ENCODE results near the gene PTPRCAP.

PTPRCAP gene

DNA sequence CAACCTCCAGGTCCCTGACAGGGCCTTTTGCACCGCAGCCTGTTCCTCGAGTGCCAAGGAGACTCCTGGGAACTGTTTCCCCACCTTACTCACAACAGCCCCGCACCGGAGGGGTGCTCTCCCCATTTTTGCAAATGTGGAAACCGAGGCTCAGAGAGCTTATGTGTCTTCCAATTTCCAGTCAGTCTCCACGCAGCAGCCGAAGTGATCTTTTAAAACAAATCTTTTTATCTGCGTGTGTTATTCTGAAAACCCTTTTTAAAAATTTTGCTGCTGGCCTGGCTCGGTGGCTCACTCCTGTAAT lies 32.0 kb upstream of the PTPRCAP start:
- H3K4me3 ChIP-seq (ENCODE audit: control insufficient read depth in 1 of 7, extremely low read depth in 1 of 7, insufficient read depth in 4 of 7, low read depth in 2 of 7, low read length in 6 of 7), result peak overlapping the region; percentile 44 to 88 (median 71)
- H3K27me3 ChIP-seq (replicated peaks in 2 of 5; ENCODE audit: control insufficient read depth in 4 of 5, insufficient read depth in 5 of 5, low read length in 4 of 5), result peaks cover 0 to 2% (median 0%) of the 10 kb centered on the region in 5 experiments
- POLR2A ChIA-PET, result interaction anchor here (1.5 kb wide), 1 partner anchor 32 kb away, joined by 4 read pairs; the partner anchor contains the start of gene PTPRCAP
- WGBS (ENCODE audit: insufficient coverage), result 23% methylated on average over 9 of the region's 9 CpGs
- H3K36me3 ChIP-seq (ENCODE audit: control insufficient read depth in 4 of 4, insufficient read depth in 4 of 4, low read length in 3 of 4), result no peaks in the 10 kb centered on the region
- H3K4me1 ChIP-seq (ENCODE audit: control extremely low read depth in 1 of 4, control insufficient read depth in 4 of 4, insufficient read depth in 4 of 4, low read length in 3 of 4), result peaks cover 3 to 37% (median 25%) of the 10 kb centered on the region in 4 experiments
- H3K27ac ChIP-seq (ENCODE audit: insufficient read depth in 1 of 2, low read depth in 1 of 2, low read length in 2 of 2, poor library complexity in 1 of 2, severe bottlenecking in 2 of 2), result peak overlapping the region; percentile 33 to 68
- no peaks in the 10 kb centered on the region for H3K9me3 ChIP-seq (ENCODE audit: control extremely low read depth in 1 of 5, control insufficient read depth in 4 of 5, insufficient read depth in 2 of 5, low read depth in 1 of 5, low read length in 4 of 5)
- DNase-seq, result no peak
- CTCF ChIA-PET, result interaction anchor here (0.7 to 4.1 kb wide), 6 partner anchors 18 to 89 kb away, joined by 3 to 30 read pairs (median 3); partner anchors contain the start of genes PPP1CA, PTPRCAP and TBC1D10C

DNA sequence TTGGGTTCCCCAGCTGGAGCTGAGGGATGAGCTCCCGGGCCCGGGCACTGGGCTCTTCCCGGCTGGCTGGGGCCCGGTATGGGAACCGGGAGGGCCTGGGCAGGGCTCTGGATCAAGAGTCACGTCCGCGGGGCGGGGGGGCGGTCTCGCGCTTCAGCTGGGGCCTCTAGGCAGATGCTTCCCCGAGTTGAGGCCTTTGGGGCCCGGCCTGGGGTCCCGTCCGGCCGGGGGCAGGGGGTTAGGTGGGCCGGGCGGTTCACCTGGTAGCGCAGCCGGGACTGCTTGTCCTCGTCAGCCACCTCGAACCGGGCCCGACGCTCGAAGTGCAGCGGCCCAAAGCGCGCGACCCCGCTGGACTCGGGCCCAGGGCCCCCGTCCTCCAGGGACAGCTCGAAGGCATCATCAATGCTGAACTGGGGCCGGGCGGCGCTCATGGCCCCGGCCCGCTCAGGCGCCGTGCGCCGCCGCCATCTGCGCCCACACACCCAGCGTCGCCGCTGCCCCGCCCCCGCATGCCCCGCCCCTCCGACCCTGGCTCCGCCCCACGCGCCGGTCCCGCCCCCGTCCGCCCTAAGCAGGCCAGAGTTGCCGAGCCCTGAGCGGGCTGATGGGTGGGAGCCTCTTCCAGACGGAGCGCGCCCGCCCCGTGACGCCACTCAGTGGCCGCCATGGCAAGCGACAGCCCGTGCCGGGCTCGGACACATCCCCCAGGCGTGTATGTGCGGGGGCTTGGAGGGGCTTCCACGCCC lies 31.5 kb upstream of the PTPRCAP start, which contains the start of gene TMEM134:
Gene TMEM134 (minus strand): TSS at position 493 of the 749 bp plus-strand sequence. CDS start 59 bp downstream, at position 434.
- CTCF ChIA-PET, result interaction anchor here (0.6 to 4.1 kb wide), 17 partner anchors 10 to 126 kb away, joined by 3 to 30 read pairs (median 3); partner anchors contain the start of genes PPP1CA, PTPRCAP, RPS6KB2 and TBC1D10C
- WGBS (ENCODE audit: insufficient coverage), result under 1% methylated on average over 75 of the region's 76 CpGs
- Histone ChIP-seq H3K36me3 (ENCODE audit: control insufficient read depth in 4 of 4, insufficient read depth in 4 of 4, low read length in 3 of 4) (no peaks in the 10 kb centered on the region), H3K27ac (ENCODE audit: insufficient read depth in 1 of 2, low read depth in 1 of 2, low read length in 2 of 2, poor library complexity in 1 of 2, severe bottlenecking in 2 of 2) (peak within 1 kb of the TSS; percentile 33 to 68), H3K4me3 (ENCODE audit: control insufficient read depth in 1 of 7, extremely low read depth in 1 of 7, insufficient read depth in 4 of 7, low read depth in 2 of 7, low read length in 6 of 7) (peak within 1 kb of the TSS; percentile 59 to 88 (median 80)), H3K9me3 (ENCODE audit: control extremely low read depth in 1 of 5, control insufficient read depth in 4 of 5, insufficient read depth in 2 of 5, low read depth in 1 of 5, low read length in 4 of 5) (no peaks in the 10 kb centered on the region), H3K4me1 (ENCODE audit: control extremely low read depth in 1 of 4, control insufficient read depth in 4 of 4, insufficient read depth in 4 of 4, low read length in 3 of 4) (peaks cover 3 to 42% (median 29%) of the 10 kb centered on the region in 4 experiments), H3K27me3 (replicated peaks in 2 of 5; ENCODE audit: control insufficient read depth in 4 of 5, insufficient read depth in 5 of 5, low read length in 4 of 5) (no peaks in the 10 kb centered on the region)
- POLR2A ChIA-PET, result interaction anchor here (1.0 to 1.5 kb wide), 3 partner anchors 31 to 68 kb away, joined by 3 to 4 read pairs (median 3); partner anchors contain the start of genes PPP1CA and PTPRCAP
- peak; percentile 93 to 95 (median 94) for DNase-seq

DNA sequence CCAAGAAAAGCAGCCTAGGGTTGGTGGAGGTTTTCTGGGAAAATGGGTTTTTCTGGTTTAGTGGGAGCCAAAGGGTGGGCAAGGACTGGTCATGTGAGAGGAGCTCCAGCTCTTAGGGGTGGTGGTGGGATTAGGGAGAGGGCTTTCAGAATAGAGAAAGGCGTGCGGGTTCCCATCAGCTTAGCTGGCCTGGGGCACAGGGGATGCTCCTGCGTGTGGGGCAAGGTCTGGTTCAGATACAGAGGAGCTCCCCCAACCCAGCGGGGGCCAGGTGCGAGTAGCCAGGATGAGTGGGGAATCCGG lies 30.9 kb upstream of the PTPRCAP start:
- H3K27ac ChIP-seq (ENCODE audit: insufficient read depth in 1 of 2, low read depth in 1 of 2, low read length in 2 of 2, poor library complexity in 1 of 2, severe bottlenecking in 2 of 2), result peak overlapping the region in 1 of 2 experiments; percentile 61
- H3K9me3 ChIP-seq (ENCODE audit: control extremely low read depth in 1 of 5, control insufficient read depth in 4 of 5, insufficient read depth in 2 of 5, low read depth in 1 of 5, low read length in 4 of 5), result no peaks in the 10 kb centered on the region
- H3K36me3 ChIP-seq (ENCODE audit: control insufficient read depth in 4 of 4, insufficient read depth in 4 of 4, low read length in 3 of 4), result peaks cover 0 to under 1% (median 0%) of the 10 kb centered on the region in 4 experiments
- no peak for DNase-seq
- peak overlapping the region; percentile 59 to 88 (median 80) for H3K4me3 ChIP-seq (ENCODE audit: control insufficient read depth in 1 of 7, extremely low read depth in 1 of 7, insufficient read depth in 4 of 7, low read depth in 2 of 7, low read length in 6 of 7)
- no peaks in the 10 kb centered on the region for H3K27me3 ChIP-seq (replicated peaks in 2 of 5; ENCODE audit: control insufficient read depth in 4 of 5, insufficient read depth in 5 of 5, low read length in 4 of 5)
- CTCF ChIA-PET, result interaction anchor here (0.6 to 4.1 kb wide), 14 partner anchors 9 to 126 kb away, joined by 3 to 30 read pairs (median 3); partner anchors contain the start of genes PPP1CA, PTPRCAP, RPS6KB2 and TBC1D10C
- 3% methylated on average over 6 of the region's 6 CpGs for WGBS (ENCODE audit: insufficient coverage)
- peaks cover 3 to 46% (median 32%) of the 10 kb centered on the region in 4 experiments for H3K4me1 ChIP-seq (ENCODE audit: control extremely low read depth in 1 of 4, control insufficient read depth in 4 of 4, insufficient read depth in 4 of 4, low read length in 3 of 4)
- POLR2A ChIA-PET, result interaction anchor here (1.0 to 1.5 kb wide), 4 partner anchors 31 to 67 kb away, joined by 3 to 4 read pairs (median 3); partner anchors contain the start of genes PPP1CA and PTPRCAP

DNA sequence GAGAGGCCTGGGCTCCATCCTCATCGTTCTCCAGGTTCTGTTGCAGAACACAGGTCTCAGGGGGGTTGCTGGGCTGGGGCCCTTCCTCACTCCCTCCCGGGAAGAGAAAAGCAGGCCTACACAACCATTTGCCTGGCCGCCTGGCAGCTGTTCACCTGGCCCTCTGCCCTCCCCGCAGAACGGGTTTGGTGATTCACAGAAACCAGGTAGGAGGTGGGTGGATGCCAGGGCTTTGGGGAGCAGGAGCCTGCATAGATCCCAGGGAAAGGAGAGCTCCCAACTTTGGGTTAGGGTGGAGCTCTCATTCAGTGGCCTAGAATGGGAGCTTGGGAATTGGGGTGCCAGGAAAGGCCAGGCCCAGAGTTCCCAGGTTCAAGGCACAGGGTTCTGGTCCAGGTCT lies 30.6 kb upstream of the PTPRCAP start:
- H3K9me3 ChIP-seq (ENCODE audit: control extremely low read depth in 1 of 5, control insufficient read depth in 4 of 5, insufficient read depth in 2 of 5, low read depth in 1 of 5, low read length in 4 of 5), result no peaks in the 10 kb centered on the region
- H3K27ac ChIP-seq (ENCODE audit: insufficient read depth in 1 of 2, low read depth in 1 of 2, low read length in 2 of 2, poor library complexity in 1 of 2, severe bottlenecking in 2 of 2), result peak overlapping the region in 1 of 2 experiments; percentile 61
- CTCF ChIA-PET, result interaction anchor here (0.6 to 4.1 kb wide), 14 partner anchors 9 to 125 kb away, joined by 3 to 30 read pairs (median 3); partner anchors contain the start of genes PPP1CA, PTPRCAP, RAD9A and RPS6KB2
- H3K4me3 ChIP-seq (ENCODE audit: control insufficient read depth in 1 of 7, extremely low read depth in 1 of 7, insufficient read depth in 4 of 7, low read depth in 2 of 7, low read length in 6 of 7), result peak overlapping the region; percentile 59 to 88 (median 80)
- no peak for DNase-seq
- 80% methylated on average over 3 of the region's 5 CpGs for WGBS (ENCODE audit: insufficient coverage)
- H3K36me3 ChIP-seq (ENCODE audit: control insufficient read depth in 4 of 4, insufficient read depth in 4 of 4, low read length in 3 of 4), result peaks cover 0 to 2% (median 0%) of the 10 kb centered on the region in 4 experiments
- POLR2A ChIA-PET, result interaction anchor here (1.0 to 1.5 kb wide), 4 partner anchors 30 to 67 kb away, joined by 3 to 4 read pairs (median 3); partner anchors contain the start of genes PPP1CA and PTPRCAP
- peaks cover 3 to 46% (median 32%) of the 10 kb centered on the region in 4 experiments for H3K4me1 ChIP-seq (ENCODE audit: control extremely low read depth in 1 of 4, control insufficient read depth in 4 of 4, insufficient read depth in 4 of 4, low read length in 3 of 4)
- H3K27me3 ChIP-seq (replicated peaks in 2 of 5; ENCODE audit: control insufficient read depth in 4 of 5, insufficient read depth in 5 of 5, low read length in 4 of 5), result no peaks in the 10 kb centered on the region

DNA sequence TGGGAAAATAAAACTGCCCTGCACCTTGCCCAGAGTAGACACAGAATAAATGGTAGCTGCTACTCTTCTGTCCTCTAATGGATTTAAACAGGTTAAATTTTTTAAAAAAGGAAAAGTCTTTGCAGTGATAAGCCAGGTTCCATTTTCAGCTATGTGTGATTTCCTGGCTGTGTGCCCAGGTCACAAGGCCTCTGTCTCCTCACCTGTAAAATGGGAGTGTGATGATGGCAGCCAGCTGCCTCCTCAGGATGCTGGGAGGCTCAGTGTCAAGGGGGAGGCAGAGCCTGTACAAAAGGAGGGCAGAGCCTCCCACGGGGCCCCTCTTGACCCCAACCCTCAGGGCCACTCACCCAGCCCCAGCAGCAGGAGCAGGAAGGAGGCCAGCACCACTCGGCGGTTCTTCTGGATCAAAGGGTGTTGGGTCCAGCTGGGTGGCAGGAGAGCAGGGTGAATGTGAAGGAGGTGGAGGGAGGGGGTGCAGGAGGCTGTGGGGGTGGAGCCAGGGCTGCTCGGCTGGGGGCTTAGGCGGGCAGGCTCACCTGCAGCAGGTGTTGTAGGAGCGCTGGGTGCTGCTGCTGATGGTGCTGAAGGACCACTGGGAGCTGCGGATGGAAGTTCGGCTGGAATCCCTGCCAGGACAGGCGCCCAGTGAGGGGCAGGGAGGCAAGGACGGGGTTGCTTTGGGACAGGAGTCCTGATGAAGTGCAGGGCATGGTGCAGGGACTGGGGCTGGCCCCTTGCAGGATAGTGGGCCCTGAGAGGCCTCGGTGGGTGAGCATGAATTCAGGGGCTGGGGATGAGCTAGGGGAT lies 29.7 kb upstream of the PTPRCAP start:
- H3K27ac ChIP-seq (ENCODE audit: insufficient read depth in 1 of 2, low read depth in 1 of 2, low read length in 2 of 2, poor library complexity in 1 of 2, severe bottlenecking in 2 of 2), result no peak overlapping the region
- peaks cover 3 to 46% (median 32%) of the 10 kb centered on the region in 4 experiments for H3K4me1 ChIP-seq (ENCODE audit: control extremely low read depth in 1 of 4, control insufficient read depth in 4 of 4, insufficient read depth in 4 of 4, low read length in 3 of 4)
- no peaks in the 10 kb centered on the region for H3K9me3 ChIP-seq (ENCODE audit: control extremely low read depth in 1 of 5, control insufficient read depth in 4 of 5, insufficient read depth in 2 of 5, low read depth in 1 of 5, low read length in 4 of 5)
- DNase-seq, result no peak
- ChIA-PET POLR2A (interaction anchor here (1.1 kb wide), 1 partner anchor 32 kb away, joined by 3 read pairs; no protein-coding TSS in a partner anchor), CTCF (interaction anchor here (1.1 to 4.1 kb wide), 7 partner anchors 8 to 76 kb away, joined by 3 to 30 read pairs (median 4); partner anchors contain the start of genes PPP1CA, PTPRCAP, RAD9A and TBC1D10C)
- H3K4me3 ChIP-seq (ENCODE audit: control insufficient read depth in 1 of 7, extremely low read depth in 1 of 7, insufficient read depth in 4 of 7, low read depth in 2 of 7, low read length in 6 of 7), result no peak overlapping the region
- peaks cover 0 to 2% (median 0%) of the 10 kb centered on the region in 4 experiments for H3K36me3 ChIP-seq (ENCODE audit: control insufficient read depth in 4 of 4, insufficient read depth in 4 of 4, low read length in 3 of 4)
- H3K27me3 ChIP-seq (replicated peaks in 2 of 5; ENCODE audit: control insufficient read depth in 4 of 5, insufficient read depth in 5 of 5, low read length in 4 of 5), result no peaks in the 10 kb centered on the region
- WGBS (ENCODE audit: insufficient coverage), result over 99% methylated on average over 8 of the region's 11 CpGs

DNA sequence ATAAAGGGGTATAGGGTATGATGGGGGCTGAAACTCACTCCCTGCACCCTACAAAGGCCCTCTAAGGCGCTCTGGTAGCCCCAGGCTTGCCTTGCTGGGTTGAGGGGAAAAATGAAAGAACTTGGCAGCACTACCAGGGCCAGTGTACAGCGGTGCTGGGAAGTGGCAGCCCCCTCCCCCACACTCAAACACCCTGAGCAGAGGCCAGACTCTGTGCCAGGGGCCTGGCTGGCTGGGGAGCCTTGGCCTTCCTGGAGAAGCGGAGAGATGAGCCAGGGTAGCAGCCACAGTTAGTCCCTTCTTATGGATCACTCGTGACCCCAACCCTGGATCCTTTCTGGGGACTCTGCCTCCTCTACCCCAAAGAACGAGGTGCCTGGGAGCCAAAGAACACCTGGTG lies 28.9 kb upstream of the PTPRCAP start:
- H3K4me1 ChIP-seq (ENCODE audit: control extremely low read depth in 1 of 4, control insufficient read depth in 4 of 4, insufficient read depth in 4 of 4, low read length in 3 of 4), result peaks cover 3 to 46% (median 32%) of the 10 kb centered on the region in 4 experiments
- no peaks in the 10 kb centered on the region for H3K9me3 ChIP-seq (ENCODE audit: control extremely low read depth in 1 of 5, control insufficient read depth in 4 of 5, insufficient read depth in 2 of 5, low read depth in 1 of 5, low read length in 4 of 5)
- no peak for DNase-seq
- H3K36me3 ChIP-seq (ENCODE audit: control insufficient read depth in 4 of 4, insufficient read depth in 4 of 4, low read length in 3 of 4), result peaks cover 0 to 2% (median 0%) of the 10 kb centered on the region in 4 experiments
- CTCF ChIA-PET, result interaction anchor here (0.8 to 1.3 kb wide), 2 partner anchors 19 to 64 kb away, joined by 3 to 5 read pairs; partner anchors contain the start of gene PPP1CA
- H3K27me3 ChIP-seq (replicated peaks in 2 of 5; ENCODE audit: control insufficient read depth in 4 of 5, insufficient read depth in 5 of 5, low read length in 4 of 5), result no peaks in the 10 kb centered on the region
- no peak overlapping the region for H3K27ac ChIP-seq (ENCODE audit: insufficient read depth in 1 of 2, low read depth in 1 of 2, low read length in 2 of 2, poor library complexity in 1 of 2, severe bottlenecking in 2 of 2)
- POLR2A ChIA-PET, result interaction anchor here (0.7 kb wide), 1 partner anchor 10 kb away, joined by 4 read pairs; no protein-coding TSS in a partner anchor
- 100% methylated on average over 3 of the region's 5 CpGs for WGBS (ENCODE audit: insufficient coverage)
- H3K4me3 ChIP-seq (ENCODE audit: control insufficient read depth in 1 of 7, extremely low read depth in 1 of 7, insufficient read depth in 4 of 7, low read depth in 2 of 7, low read length in 6 of 7), result no peak overlapping the region
